ENCODE data around the gene WDCP. TPM values are rescaled to one million over a fixed set of nuclear protein-coding genes. Genes with fewer than 3 reads are reported as not detected.

Gene WDCP
- polyA plus RNA-seq, 1 donor: 6.7 TPM

DNA sequence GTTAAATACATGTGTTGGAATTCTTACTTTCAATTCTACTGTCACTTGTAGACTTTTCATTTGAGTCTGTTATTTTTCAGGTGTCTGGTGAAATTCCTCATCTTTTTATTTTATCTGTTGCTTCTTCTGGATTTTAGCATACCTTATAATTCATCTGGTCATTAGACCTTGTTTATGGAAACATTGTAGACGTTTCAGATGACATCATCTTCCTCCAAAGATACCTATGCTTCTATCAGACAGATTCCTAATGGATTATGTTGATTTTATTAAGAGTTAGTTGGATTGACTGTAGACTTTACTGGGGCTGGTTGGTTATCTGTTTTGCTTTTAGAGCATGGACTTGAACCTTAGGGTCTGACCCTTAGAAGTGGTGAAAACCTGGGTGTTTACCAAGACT lies 52.6 kb downstream of the WDCP start:
- Histone ChIP-seq H3K27me3 (ENCODE audit: control insufficient read depth, insufficient read depth, low read length) (no peaks in the 10 kb centered on the region), H3K4me3 (ENCODE audit: low read length) (no peak overlapping the region), H3K36me3 (ENCODE audit: control insufficient read depth, insufficient read depth, low read length) (peaks cover 1% of the 10 kb centered on the region), H3K9me3 (ENCODE audit: control insufficient read depth, low read depth, low read length) (no peaks in the 10 kb centered on the region), H3K27ac (ENCODE audit: low read length) (no peak overlapping the region), H3K4me1 (ENCODE audit: control insufficient read depth, insufficient read depth, low read length) (no peaks in the 10 kb centered on the region)
- WGBS (ENCODE audit: insufficient coverage, low lambda C conversion rate): no CpG with 5 or more reads among the region's 1 CpG
- no peak for DNase-seq

DNA sequence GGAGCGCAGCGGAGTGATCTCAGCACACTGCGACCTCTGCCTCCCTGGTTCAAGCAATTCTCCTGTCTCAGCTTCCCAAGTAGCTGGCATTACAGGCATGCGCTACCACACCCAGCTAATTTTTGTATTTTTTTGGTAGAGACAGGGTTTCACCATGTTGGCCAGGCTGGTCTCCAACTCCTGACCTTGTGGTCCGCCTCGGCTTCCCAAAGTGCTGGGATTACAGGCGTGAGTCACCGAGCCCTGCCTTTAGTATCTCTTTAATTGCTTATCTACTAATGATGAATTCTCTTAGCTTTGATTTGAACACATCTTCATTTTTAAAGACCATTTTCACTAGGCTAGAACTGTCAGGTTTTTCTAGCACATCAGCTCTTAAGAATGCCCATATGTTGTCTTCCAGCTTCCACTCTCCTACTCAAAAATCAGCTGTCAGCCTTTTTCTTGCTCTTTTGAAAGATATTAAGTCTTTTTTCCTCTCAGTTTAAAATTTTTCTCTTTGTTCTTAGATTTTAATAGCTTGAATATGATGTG lies 53.4 kb downstream of the WDCP start:
- WGBS (ENCODE audit: insufficient coverage, low lambda C conversion rate): 100% methylated on average over 1 of the region's 8 CpGs
- Histone ChIP-seq H3K27me3 (ENCODE audit: control insufficient read depth, insufficient read depth, low read length) (no peaks in the 10 kb centered on the region), H3K9me3 (ENCODE audit: control insufficient read depth, low read depth, low read length) (no peaks in the 10 kb centered on the region), H3K27ac (ENCODE audit: low read length) (no peak overlapping the region), H3K4me3 (ENCODE audit: low read length) (no peak overlapping the region), H3K4me1 (ENCODE audit: control insufficient read depth, insufficient read depth, low read length) (no peaks in the 10 kb centered on the region), H3K36me3 (ENCODE audit: control insufficient read depth, insufficient read depth, low read length) (no peaks in the 10 kb centered on the region)
- no peak for DNase-seq

DNA sequence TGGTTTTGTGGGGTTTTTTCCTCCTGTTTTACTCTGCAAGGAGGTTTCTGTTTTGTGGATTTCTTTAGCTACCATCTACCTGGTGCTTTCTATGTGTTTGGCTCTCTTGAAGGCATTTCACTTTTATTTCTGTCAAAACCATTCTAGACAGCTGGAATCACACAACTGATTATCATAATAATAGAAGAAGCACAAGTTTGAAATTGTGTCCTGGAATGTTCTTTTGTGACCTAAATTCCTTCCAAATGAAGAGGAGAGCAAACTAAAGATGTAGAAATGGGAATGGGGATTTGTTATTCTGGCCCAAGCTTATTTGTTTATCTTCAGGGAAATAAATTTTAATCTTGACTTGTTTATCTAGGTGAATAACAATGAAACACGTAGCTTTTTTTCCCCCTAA lies 54.3 kb downstream of the WDCP start:
- H3K27me3 ChIP-seq (ENCODE audit: control insufficient read depth, insufficient read depth, low read length): no peaks in the 10 kb centered on the region
- H3K36me3 ChIP-seq (ENCODE audit: control insufficient read depth, insufficient read depth, low read length): no peaks in the 10 kb centered on the region
- no peaks in the 10 kb centered on the region for H3K4me1 ChIP-seq (ENCODE audit: control insufficient read depth, insufficient read depth, low read length)
- no peaks in the 10 kb centered on the region for H3K9me3 ChIP-seq (ENCODE audit: control insufficient read depth, low read depth, low read length)
- 67% methylated on average over 1 of the region's 1 CpG for WGBS (ENCODE audit: insufficient coverage, low lambda C conversion rate)
- no peak overlapping the region for H3K27ac ChIP-seq (ENCODE audit: low read length)
- DNase-seq: no peak
- H3K4me3 ChIP-seq (ENCODE audit: low read length): no peak overlapping the region

DNA sequence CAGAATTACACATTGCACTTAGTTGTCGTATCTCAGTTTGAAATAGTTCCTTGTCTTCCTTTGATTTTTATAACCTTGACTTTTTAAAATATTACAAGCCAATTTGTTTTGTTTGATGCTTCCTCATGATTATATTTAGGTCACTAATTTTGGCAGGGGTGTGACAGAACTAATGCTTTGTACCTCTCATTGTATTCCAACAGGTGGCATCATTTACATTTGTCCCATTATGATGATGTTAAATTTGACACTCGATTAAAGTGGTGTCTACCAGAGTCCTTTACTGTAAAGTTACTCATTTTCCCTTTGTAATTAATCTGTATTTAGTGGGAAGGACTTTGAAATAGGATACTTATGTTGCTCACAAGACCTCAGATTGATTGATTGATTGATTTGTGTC lies 58.8 kb downstream of the WDCP start:
- Histone ChIP-seq H3K36me3 (ENCODE audit: control insufficient read depth, insufficient read depth, low read length) (peaks cover 19% of the 10 kb centered on the region), H3K27ac (ENCODE audit: low read length) (no peak overlapping the region), H3K9me3 (ENCODE audit: control insufficient read depth, low read depth, low read length) (no peaks in the 10 kb centered on the region), H3K27me3 (ENCODE audit: control insufficient read depth, insufficient read depth, low read length) (no peaks in the 10 kb centered on the region), H3K4me3 (ENCODE audit: low read length) (no peak overlapping the region), H3K4me1 (ENCODE audit: control insufficient read depth, insufficient read depth, low read length) (no peaks in the 10 kb centered on the region)
- no peak for DNase-seq
- 75% methylated on average over 2 of the region's 2 CpGs for WGBS (ENCODE audit: insufficient coverage, low lambda C conversion rate)

Other genes with a start within 250 kb of the WDCP start
- gene ATAD2B, start 120.3 kb downstream of the WDCP start, polyA plus RNA-seq: 13.5 TPM
- gene UBXN2A, start 106.9 kb downstream of the WDCP start, polyA plus RNA-seq: 11.7 TPM
- 0.58 TPM for gene MFSD2B, start 37.3 kb downstream of the WDCP start, polyA plus RNA-seq
- gene FKBP1B, start 2.4 kb upstream of the WDCP start, polyA plus RNA-seq: 8.2 TPM
- 117 TPM for gene SF3B6, start 28.9 kb upstream of the WDCP start, polyA plus RNA-seq
- gene TP53I3, start 37.4 kb upstream of the WDCP start, polyA plus RNA-seq: 36.0 TPM
- gene PFN4, start 75.9 kb upstream of the WDCP start, polyA plus RNA-seq: 1.3 TPM
- gene FAM228B, start 76.1 kb upstream of the WDCP start, polyA plus RNA-seq: 14.1 TPM
- gene FAM228A, start 127.7 kb upstream of the WDCP start, polyA plus RNA-seq: 0.12 TPM

Measured in large intestine (tissue), 3 donors.